ENCODE results near the gene MUC5B.

MUC5B gene

DNA sequence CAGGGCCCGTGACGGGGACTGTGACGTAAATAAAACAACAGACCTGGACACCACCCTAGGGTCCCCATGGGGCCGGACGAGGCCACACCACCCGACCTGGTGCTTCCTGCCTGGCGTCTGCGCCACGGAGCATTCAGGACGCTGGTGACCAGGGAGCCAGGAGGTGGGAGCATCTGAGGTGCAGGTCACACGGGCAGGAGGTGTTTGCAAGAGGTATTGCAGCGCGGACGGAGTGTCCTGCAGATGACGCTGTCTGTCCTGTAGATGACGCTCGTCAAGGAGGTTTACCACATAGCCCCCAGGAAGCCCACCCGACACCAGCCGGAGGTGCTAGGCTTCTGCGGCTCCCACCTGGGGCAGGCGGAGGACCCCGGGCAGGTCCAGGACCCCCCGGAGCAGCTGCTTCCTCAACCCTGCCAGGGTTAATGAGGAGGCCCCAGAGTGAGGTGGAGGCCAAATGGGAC is 986 bp upstream of the MUC5B start:
- no peak for DNase-seq

DNA sequence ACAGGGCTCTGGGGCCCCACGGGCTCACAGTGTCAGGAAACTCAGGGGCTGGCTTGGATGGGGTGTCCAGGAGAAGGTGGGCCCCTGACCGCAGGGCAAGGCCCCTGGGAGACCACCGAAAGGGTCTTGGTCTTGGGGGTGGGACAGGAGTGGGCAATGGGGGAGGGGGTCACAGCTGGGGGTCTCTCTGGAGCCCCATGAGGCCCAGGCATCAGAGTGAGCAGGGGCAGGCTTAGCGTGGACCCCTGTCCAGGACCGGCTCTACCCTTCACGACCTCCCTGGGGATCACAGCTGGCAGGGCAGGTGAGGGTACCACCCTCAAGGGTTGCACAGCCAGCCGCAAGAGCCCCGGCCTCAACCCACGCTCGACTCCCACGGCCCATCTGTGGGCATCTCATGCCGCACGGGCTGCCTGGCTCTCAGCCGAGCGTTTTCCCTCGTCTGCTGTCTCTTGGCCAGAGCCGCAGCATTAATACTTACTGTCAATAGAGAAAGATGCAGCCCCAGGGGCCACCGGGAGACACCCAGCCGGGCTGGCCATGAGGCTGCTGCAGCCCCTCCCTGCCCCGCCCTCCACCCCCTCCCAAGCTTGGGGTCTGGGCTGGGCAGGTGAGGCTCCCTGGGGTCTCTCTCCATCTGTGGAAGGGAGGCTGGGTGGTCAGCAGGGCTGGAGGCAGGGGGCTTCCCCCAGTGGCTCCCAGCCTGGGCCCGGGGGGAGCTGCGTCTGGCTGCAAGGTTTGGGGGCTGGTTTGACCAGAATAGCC is 662 bp downstream of the MUC5B start:
- DNase-seq = no peak

DNA sequence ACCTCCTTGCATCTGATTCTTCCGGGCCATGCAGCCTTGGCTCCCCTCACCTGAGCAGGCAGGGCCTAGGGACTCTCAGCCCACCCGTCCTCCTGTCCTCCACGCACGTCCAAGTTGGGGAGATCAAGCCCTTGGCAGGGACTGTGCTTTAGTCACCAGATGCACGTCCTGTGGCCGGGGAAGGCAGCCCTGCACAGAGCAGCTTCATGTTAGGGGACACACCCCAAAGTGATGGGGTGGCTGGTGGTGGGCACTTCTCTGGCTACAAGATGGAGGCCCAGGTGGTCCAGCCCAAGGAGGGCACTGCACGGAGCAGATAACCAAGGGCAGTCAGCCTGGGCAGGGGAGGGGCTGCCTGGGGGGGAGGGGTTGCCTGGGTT is 1.2 kb downstream of the MUC5B start:
- DNase-seq = no peak

DNA sequence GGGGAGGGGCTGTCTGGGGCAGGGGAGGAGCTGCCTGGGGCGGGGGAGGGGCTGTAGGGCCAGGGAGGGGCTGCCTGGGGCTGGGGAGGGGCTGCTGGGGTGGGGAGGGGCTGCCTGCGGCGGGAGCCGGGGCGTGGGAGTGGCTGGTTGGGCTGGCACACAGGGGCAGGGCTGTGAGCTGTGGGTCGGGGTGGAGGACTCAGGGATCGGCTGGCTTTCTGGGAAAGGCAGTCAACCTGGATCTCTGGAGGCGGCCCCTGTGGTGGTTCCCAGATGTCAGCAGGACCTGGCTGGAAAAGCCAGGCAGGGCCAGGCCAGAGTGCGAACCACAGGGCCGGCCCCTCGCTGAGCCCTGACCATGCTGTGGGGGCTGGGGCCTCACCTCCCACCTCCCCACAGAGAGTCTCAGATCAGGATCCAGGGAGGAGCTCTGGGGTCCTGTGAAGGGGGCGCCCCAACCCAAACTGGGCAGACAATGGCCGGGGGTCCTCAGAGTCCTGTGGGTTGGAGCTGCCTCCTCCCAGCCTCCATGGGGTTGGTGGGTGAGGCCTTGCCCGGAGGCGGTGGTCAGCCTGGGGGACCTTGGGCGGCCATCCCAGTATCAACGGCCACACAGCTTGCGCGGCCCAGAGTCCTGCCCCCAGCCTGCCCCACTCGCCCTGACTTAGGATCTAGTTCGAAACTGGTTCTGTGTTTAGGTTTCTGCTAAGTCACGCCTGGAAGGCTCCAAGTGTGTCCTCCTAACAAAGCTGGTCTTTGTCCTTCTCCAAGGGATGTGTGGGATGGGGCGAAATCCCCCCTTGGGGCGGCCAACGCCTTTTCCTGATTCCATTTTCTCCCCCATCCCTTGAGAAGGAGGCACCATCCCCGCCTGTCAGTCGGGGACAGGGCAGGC is 1.9 kb downstream of the MUC5B start:
- DNase-seq = no peak

DNA sequence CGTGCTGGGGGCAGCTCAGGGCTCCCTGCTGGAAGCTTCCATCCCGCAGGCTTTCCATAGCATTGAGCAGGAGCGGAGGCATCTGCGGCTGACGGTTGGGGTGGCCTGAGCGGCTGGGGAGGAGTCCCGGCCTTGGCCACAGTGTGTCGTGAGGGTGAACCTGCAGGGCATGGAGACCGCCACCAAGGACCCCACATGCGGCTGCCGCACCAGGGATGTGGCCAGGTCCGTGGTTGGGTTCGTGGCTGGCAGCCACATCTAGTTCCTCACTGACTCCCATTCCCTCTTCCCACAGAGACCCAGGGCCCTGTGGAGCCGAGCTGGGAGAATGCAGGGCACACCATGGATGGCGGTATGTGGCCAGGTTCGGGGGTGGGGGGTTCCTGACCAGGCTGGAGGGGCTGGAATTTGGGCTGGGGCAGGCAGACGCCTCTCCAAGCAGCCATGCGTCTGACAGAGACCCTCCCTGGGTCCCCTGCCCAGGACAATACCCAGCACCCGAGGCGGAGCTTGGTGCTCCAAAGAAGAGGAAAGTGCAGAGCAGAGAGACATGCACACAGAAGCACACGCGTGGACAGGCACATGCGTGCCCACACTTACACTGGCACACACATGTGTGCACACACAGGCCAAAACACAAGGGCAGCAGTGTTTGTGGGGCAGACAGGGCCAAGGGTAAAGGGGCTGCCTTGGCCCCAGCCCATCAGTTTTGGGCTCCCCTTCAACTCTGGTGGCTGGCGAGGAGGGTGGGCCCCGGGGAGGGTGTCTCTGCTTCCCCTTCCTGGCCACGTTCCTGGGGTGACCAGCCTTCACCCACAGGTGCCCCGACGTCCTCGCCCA is 2.7 kb downstream of the MUC5B start:
- DNase-seq = no peak

DNA sequence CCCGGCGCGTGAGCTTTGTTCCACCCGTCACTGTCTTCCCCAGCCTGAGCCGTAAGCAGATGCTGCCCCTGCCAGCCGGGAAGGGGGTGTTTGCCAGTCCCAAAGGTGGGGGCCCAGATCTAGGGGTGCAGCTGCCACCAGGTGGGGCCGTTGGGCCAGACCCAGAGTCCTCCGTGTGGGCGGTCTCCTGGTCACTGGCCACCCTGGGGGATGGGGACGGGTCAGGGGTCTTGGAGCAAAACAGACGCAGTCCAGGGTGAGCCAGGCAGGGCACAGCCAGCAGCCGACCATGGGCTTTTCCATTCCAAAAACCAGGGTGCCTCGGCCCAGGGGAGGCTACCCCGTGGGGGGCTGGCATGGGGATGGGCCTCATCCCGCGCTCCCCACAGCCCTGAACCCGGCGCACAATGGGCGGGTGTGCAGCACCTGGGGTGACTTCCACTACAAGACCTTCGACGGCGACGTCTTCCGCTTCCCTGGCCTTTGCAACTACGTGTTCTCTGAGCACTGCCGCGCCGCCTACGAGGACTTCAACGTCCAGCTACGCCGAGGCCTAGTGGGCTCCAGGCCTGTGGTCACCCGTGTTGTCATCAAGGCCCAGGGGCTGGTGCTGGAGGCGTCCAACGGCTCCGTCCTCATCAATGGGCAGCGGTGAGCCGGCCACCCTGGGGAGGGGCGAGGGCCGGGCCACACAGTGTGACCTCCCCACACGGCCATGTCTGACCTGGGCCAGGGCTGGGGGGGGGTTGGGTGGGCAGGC is 3.5 kb downstream of the MUC5B start:
- DNase-seq = no peak

DNA sequence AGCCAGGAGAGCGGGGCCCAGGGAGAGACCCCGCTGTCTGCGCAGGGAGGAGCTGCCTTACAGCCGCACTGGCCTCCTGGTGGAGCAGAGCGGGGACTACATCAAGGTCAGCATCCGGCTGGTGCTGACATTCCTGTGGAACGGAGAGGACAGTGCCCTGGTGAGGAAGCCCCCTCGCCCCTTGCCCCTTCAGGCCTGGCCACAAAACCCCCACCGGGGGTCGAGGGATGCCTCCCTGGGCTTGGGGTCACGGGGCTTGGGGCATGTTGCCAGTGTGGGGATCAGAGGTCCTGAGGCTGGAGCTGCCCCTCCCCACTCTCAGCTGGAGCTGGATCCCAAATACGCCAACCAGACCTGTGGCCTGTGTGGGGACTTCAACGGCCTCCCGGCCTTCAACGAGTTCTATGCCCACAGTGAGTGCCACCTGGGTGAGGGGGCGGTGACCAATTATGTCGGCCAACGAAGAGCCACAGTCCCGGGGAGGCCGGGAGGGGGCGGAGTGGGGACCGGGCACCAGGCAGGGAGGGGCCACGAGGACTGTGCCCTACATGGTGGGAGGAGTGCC is 4.2 kb downstream of the MUC5B start:
- no peak for DNase-seq

DNA sequence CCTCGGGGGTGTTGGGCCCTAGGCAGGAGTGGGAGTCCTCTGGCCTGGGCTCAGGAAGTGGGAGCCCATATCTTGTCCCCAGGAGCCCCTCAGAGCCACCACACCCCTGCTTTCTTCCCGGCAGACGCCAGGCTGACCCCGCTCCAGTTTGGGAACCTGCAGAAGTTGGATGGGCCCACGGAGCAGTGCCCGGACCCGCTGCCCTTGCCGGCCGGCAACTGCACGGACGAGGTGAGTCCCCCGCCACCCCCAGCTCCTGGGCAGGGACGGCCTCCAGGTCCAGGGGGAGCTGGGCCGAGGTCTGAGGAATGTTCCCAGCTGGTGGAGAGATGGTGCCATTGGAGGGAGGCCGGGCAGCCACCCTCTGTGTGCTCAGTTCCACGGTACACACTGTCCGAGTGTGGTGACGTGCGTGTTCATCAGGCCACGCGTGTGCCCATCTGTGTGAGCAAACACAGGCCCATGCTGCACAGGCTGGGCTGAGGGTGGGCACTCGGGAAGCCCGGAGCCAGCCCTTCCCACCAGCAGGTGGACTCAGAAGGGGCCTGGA is 4.8 kb downstream of the MUC5B start:
- DNase-seq = no peak

DNA sequence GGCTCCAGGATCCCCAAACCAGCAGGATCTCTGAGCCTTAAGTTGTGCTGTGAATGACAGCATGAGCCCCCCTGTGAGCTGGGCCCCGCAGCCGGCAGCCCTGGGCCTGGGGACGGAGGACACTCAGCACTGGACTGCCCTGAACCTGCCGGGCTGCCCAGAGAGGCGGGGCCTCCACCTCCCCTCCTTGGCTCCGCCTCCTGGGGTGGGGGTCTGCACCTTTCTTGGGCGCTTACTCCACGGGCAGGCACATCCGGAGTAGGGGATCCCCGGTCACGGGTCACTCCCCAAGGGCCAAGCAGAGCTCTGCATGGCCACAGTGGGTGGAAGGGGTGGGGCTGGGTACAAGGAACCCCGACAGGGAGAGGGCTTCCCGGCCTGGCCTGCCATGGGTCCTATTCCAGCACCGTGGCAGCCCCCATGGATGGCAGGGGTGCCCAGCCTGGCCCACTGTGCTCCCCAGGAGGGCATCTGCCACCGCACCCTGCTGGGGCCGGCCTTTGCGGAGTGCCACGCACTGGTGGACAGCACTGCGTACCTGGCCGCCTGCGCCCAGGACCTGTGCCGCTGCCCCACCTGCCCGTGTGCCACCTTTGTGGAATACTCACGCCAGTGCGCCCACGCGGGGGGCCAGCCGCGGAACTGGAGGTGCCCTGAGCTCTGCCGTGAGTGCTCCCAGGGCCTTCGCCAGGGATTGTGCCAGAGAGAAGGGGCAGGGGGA is 5.4 kb downstream of the MUC5B start:
- no peak for DNase-seq

DNA sequence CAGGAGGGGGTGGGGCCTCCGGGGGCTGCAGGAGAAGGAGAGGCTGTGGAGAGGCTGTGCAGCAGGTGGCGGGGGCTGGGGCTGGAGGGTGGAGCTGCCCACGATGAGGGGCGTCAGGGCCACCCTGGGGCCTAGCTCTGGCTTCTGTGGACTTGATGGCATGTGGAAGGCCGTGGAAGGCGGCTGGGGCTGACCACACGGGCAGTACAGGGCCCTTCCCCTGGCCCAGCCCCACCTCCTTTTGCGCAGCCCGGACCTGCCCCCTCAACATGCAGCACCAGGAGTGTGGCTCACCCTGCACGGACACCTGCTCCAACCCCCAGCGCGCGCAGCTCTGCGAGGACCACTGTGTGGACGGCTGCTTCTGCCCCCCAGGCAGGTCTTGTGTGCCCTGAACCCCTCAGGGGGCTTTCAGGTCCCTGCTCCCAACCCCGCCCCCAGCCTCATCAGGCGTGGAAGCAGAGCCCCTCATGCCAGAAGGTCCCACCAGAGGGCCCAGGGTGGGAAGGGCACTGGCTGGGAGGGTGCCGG is 6.1 kb downstream of the MUC5B start:
- no peak for DNase-seq

DNA sequence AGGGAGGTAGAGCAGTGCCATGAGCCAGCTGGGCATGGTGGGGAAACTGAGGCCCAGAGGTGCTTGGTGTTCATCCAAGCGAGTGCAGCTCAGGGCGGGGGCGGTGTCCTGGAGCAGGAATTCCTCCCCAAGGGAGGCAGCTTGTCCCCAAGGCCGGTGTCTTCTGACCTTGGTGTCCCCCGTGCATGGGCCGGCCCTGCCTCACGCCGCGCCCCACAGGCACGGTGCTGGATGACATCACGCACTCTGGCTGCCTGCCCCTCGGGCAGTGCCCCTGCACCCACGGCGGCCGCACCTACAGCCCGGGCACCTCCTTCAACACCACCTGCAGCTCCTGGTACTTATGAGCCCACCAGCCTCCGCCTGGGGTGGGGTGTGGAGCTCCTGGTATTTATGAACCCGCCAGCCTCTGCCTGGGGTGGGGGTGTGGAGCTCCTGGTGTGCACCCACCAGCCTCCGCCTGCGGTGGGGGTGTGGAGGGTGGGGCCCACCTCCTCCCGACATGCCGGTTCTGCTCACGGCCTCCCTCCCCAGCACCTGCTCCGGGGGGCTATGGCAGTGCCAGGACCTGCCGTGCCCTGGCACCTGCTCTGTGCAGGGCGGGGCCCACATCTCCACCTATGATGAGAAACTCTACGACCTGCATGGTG is 6.7 kb downstream of the MUC5B start:
- no peak for DNase-seq

DNA sequence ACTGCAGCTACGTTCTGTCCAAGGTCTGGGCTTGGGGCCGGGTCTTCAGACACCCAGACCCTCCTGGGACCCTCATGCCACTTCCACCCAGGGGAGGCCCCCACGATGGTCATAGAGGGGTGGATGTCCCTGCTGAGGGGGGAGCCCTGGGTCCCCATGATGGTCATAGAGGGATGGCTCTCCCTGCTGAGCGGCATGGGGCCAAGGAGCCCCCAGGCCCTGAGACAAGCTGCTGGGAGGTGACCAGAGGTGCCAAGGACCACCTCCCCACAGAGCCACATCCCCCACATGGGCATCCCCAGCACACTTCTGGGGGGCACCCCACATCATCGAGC is 7.2 kb downstream of the MUC5B start:
- no peak for DNase-seq

DNA sequence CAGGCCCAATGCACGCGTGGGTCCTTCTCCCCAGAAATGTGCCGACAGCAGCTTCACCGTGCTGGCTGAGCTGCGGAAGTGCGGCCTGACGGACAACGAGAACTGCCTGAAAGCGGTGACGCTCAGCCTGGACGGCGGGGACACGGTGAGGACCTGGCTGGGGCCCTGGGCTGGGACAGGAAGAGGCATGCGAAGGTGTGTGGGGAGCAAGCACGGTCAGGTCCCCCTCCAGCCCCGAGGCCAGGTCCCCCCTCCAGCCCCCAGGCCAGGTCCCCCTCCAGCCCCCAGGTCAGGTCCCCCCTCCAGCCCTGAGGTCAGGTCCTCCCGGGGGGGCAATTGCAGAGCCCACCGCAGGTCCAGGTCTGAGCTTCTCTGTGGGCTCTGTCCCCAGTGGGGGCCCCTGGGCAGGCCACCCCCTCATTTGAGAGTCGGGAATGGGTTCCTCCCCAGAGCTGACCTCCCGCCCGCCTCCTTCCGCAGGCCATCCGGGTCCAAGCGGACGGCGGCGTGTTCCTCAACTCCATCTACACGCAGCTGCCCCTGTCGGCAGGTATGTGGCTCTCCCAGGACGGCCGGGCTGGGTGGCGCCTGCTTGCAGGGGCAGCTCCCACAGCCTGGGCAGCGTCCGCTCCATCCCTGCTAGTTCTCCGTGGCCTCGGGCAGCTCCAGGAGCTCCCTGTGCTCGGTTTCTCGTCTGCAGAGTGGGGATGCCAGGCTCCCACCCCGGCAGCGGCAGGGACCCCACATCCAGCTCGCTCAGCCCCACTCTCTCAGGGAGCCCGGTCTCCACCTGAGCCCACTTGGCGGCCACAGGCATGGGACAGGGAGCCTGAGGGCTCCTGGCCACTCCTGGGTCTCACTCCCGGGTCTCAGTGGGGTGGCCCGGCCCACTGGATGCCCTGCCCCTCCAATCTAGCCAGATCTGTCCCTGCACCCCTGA is 7.9 kb downstream of the MUC5B start:
- DNase-seq = no peak

DNA sequence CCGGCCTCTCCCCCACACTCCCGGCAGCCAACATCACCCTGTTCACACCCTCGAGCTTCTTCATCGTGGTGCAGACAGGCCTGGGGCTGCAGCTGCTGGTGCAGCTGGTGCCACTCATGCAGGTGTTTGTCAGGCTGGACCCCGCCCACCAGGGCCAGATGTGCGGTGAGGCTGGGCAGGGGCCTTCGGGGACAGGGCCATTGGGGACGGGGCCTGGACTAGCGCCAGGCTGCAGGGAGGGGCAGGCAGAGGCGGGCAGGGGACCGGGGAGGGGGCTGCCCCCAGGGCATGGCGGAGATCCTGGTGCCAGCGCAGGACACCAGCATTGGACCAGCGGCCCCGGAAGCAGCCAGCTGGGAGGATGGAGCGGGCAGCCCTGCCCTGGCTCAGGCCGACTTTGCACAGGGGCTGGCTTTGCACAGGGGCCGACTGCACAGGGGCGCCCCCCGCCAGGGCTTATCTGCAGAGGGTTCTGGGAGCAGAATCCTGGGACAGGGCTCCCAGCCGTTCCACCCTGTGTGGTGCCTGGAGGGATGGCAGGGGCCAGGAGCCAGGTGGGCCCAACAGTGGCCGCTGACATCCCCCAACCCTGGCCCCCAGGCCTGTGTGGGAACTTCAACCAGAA is 8.6 kb downstream of the MUC5B start:
- DNase-seq = no peak

DNA sequence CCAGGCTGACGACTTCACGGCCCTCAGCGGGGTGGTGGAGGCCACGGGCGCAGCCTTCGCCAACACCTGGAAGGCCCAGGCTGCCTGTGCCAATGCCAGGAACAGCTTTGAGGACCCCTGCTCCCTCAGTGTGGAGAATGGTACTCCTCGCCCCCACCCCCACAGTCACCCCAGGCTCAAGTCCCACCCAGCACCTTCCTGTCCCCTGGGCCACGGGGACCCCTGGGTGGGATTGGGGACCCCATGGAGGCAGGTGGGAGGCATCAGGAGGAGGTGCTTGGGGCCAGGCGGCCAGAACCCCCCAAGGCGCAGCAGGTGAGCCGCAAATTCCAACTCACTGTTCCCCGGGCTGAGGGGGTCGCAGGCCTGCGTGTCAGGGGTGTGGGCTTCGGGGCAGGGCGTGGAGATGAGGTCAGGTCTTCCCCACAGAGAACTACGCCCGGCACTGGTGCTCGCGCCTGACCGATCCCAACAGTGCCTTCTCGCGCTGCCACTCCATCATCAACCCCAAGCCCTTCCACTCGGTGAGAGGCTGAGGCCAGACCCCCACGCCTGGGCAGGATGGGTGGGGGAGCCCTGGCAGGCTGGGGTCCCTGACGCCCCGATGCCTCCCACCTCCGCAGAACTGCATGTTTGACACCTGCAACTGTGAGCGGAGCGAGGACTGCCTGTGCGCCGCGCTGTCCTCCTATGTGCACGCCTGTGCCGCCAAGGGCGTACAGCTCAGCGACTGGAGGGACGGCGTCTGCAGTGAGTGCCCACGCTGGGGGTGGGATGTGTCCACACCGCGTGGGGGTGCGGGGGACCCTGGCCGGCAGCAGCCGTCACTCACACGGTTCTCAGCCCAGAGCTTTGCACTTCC is 9.4 kb downstream of the MUC5B start:
- no peak for DNase-seq

DNA sequence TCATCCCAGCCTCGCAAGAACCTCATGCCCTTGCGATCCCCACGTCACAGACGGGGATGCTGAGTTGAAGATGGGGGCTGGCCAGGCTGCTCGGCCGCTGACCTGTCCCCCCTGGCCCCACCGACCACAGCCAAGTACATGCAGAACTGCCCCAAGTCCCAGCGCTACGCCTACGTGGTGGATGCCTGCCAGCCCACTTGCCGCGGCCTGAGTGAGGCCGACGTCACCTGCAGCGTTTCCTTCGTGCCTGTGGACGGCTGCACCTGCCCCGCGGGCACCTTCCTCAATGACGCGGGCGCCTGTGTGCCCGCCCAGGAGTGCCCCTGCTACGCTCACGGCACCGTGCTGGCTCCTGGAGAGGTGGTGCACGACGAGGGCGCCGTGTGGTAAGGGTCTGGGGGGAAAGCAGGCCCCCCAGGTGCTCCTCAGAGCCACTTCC is 10.0 kb downstream of the MUC5B start:
- no peak for DNase-seq

DNA sequence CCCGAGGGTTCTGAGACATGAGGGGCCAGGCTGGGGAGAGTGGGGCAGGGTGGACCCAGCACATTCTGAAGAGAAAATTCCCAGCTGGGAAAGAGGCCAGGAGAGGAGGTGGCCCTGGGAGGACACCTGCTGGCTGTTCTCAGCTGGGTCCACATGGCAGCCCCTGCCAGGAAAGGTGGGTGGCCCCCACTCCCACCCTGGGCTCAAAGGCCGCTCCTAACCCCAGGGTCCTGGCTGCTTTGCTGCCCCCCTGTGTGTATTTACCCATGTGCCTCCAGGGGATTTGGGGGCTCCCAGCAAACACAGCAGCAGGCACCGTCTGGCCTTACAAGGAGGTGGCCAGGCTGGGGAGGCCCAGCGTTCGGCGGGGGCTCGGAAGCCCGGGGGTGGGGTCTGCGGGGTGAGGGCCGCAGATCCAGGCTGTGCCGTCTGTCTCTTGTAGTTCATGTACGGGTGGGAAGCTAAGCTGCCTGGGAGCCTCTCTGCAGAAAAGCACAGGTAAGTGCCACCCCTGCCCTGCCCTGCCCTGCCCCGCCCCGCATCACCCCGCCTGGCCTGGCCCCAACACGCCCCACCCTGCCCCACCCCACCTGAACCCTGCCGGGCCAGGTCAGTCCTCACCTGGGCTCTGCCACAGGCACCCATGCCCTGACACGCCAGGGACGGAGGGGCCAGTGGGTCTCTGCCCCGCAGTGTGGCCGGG is 10.6 kb downstream of the MUC5B start:
- no peak for DNase-seq

Data from NCI-H1436 (cell line).